Measurements from ENCODE around the gene TP53AIP1. TPM values are rescaled to one million over a fixed set of nuclear protein-coding genes. Genes with fewer than 3 reads are reported as not detected.

TP53AIP1 gene
- total and polyA plus RNA-seq, 2 experiments from 2014 or later = 0.83 TPM; not detected in 1

GRCh38 chr11:128903248-128904061, 39.2 kb downstream of the TP53AIP1 start:
- no peak overlapping the region for H3K27ac ChIP-seq
- no peaks in the 10 kb centered on the region for H3K36me3 ChIP-seq
- peaks cover 2% of the 10 kb centered on the region for H3K27me3 ChIP-seq
- H3K9me3 ChIP-seq (ENCODE audit: low read depth) = no peaks in the 10 kb centered on the region
- no peak for DNase-seq (ENCODE audit: low read depth in 1 of 2, low spot score in 1 of 2)
- peaks cover 43% of the 10 kb centered on the region for H3K4me1 ChIP-seq (ENCODE audit: low read depth)
- TF ChIP-seq, protein P1, sequence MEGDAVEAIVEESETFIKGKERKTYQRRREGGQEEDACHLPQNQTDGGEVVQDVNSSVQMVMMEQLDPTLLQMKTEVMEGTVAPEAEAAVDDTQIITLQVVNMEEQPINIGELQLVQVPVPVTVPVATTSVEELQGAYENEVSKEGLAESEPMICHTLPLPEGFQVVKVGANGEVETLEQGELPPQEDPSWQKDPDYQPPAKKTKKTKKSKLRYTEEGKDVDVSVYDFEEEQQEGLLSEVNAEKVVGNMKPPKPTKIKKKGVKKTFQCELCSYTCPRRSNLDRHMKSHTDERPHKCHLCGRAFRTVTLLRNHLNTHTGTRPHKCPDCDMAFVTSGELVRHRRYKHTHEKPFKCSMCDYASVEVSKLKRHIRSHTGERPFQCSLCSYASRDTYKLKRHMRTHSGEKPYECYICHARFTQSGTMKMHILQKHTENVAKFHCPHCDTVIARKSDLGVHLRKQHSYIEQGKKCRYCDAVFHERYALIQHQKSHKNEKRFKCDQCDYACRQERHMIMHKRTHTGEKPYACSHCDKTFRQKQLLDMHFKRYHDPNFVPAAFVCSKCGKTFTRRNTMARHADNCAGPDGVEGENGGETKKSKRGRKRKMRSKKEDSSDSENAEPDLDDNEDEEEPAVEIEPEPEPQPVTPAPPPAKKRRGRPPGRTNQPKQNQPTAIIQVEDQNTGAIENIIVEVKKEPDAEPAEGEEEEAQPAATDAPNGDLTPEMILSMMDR (IDR thresholded peaks at IDR 0.05; ENCODE audit: low read depth, low read length) = no peak
- H3K4me3 ChIP-seq = no peak overlapping the region

- Histone ChIP-seq H3K27me3 (peaks cover 2% of the 10 kb centered on the region), H3K9me3 (ENCODE audit: low read depth) (no peaks in the 10 kb centered on the region), H3K4me1 (ENCODE audit: low read depth) (peaks cover 52% of the 10 kb centered on the region), H3K36me3 (no peaks in the 10 kb centered on the region), H3K4me3 (no peak overlapping the region), H3K27ac (no peak overlapping the region)
- TF ChIP-seq, protein P1 (IDR thresholded peaks at IDR 0.05; ENCODE audit: low read depth, low read length) = no peak
- no peak for DNase-seq (ENCODE audit: low read depth in 1 of 2, low spot score in 1 of 2)
Observed at GRCh38 chr11:128902515-128903066, 40.1 kb downstream of the TP53AIP1 start.

GRCh38 chr11:128901653-128902514, 40.8 kb downstream of the TP53AIP1 start:
- peaks cover 57% of the 10 kb centered on the region for H3K4me1 ChIP-seq (ENCODE audit: low read depth)
- no peak overlapping the region for H3K27ac ChIP-seq
- peaks cover 2% of the 10 kb centered on the region for H3K27me3 ChIP-seq
- no peak overlapping the region for H3K4me3 ChIP-seq
- no peaks in the 10 kb centered on the region for H3K9me3 ChIP-seq (ENCODE audit: low read depth)
- peak in 1 of 2 donors; percentile 47 for DNase-seq (ENCODE audit: low read depth in 1 of 2, low spot score in 1 of 2)
- no peaks in the 10 kb centered on the region for H3K36me3 ChIP-seq
- TF ChIP-seq, protein P1 (IDR thresholded peaks at IDR 0.05; ENCODE audit: low read depth, low read length) = no peak

GRCh38 chr11:128900468-128900867, 42.2 kb downstream of the TP53AIP1 start:
- H3K4me3 ChIP-seq = no peak overlapping the region
- peaks cover 2% of the 10 kb centered on the region for H3K27me3 ChIP-seq
- no peaks in the 10 kb centered on the region for H3K9me3 ChIP-seq (ENCODE audit: low read depth)
- H3K36me3 ChIP-seq = no peaks in the 10 kb centered on the region
- DNase-seq (ENCODE audit: low read depth in 1 of 2, low spot score in 1 of 2) = no peak
- TF ChIP-seq, protein P1 (IDR thresholded peaks at IDR 0.05; ENCODE audit: low read depth, low read length) = no peak
- no peak overlapping the region for H3K27ac ChIP-seq
- peaks cover 67% of the 10 kb centered on the region for H3K4me1 ChIP-seq (ENCODE audit: low read depth)

DNA sequence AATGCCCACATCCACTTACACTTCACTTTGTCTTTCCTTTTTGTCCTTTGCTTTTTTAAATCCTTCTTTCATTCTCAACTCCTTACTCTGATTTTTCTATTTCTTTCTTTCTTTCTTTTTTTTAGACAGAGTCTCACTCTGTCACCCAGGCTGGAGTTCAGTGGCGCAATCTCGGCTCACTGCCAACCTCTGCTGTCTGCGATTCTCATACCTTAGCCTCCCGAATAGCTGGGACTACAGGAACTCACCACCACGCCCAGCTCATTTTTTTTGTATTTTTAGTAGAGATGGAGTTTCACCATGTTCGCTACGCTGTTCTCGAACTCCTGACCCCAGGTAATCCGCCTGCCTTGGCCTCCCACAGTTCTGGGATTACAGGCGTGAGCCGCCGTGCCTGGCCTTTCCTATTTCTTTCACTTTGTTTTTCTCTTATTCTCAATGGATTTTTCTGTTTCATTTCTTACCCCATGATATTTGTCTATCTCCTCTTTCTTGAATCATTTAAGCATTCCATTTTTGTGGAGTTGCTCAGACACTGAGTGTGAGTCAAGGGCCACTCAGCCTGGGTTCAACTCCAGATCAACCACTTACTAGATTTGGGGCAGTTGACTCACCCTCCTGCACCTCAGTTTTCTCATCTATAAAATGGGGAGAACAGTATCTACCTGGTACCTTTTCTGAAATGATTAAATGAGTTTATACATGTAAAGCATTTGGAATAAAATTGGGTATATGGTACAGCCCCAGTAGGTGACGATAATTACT, 43.9 kb downstream of the TP53AIP1 start:
- Histone ChIP-seq H3K4me3 (no peak overlapping the region), H3K9me3 (ENCODE audit: low read depth) (no peaks in the 10 kb centered on the region), H3K4me1 (ENCODE audit: low read depth) (peaks cover 69% of the 10 kb centered on the region), H3K36me3 (no peaks in the 10 kb centered on the region), H3K27ac (no peak overlapping the region), H3K27me3 (no peaks in the 10 kb centered on the region)
- TF ChIP-seq, protein P1 (IDR thresholded peaks at IDR 0.05; ENCODE audit: low read depth, low read length) = no peak
- DNase-seq (ENCODE audit: low read depth in 1 of 2, low spot score in 1 of 2) = no peak
